CD4-positive, alpha-beta T cell treated with Interleukin-6 at 100 ng/mL for 8 hours (primary cell): ENCODE data around the gene ATRN.
"Not testable (repeated sequence)": the region's sequence is repeated elsewhere in the genome, so short reads cannot be mapped to it uniquely, and the experiment has no call there.

Experiments used
- DNase-seq: peaks from one replicate; pipeline ENCODE4 v3.0.0-alpha.2; 2020; ENCODE audit warnings: mixed read lengths, low spot score

ATRN gene

GRCh38 chr20:3470627-3471396 lies at the start of gene ATRN:
Gene ATRN, plus strand, starts transcription at chr20:3471018. Its CDS starts 90 bp downstream, at chr20:3471108.
- peak; percentile 81 for DNase-seq

DNA sequence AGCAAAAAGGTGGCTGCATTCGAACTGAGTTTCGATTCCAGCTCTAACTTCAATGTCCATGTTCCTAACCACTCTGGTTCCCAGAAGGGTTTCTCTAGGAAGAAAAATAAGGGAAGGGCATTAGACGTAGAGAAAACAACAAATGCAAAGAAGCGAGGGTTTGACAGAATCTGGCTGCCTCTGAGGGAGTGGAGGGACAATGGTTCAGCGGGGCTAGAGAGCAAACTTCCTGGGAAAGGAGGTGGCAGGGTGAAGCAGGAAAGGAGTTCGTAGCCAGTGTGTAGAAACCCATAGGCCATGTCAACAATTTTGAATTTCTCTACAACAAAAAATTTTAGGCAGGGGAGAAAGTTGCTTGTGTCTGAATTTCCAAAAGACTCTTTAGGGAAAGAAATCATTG lies 48.8 kb upstream of the ATRN start:
- no peak for DNase-seq

- DNase-seq = no peak
These were observed 47.7 kb upstream of the ATRN start for GRCh38 chr20:3423126-3423525.

GRCh38 chr20:3426766-3427165 lies 44.1 kb upstream of the ATRN start:
- DNase-seq = not testable (repeated sequence)

DNA sequence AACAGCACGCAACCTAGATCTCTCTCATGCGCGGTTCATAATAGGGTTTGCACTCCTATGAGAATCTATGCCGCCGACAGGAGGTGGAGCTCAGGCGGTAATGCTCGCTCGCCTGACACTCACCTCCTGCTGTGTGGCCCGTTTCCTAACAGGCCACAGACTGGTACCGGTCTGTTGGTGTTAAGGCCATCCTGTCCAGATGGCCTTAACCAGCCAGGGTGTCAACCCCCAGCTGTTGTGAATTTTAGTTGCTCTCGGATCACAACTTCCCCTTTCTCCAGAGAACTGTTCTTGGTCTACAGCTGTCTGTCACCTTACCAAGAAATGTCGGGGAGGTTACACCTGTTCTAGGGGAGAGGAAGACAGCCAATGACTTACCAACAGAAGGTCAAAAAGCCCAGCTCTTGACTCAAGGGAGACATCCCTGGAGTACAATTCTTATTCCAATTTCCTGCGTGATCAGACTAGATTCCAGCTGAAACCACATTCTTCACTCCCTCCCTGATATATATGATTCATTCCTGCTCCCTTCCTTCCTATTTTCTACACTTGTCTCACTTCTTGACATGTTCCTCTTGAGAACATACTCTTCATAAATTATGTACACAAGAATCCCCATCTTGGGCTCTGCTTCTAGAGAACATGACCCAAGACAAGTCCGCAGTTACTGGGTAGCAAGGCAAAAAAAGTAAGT lies 40.3 kb upstream of the ATRN start:
- no peak for DNase-seq

- DNase-seq = no peak
These were observed 39.7 kb upstream of the ATRN start for GRCh38 chr20:3431109-3431508.

- no peak for DNase-seq
These were observed 38.0 kb upstream of the ATRN start for GRCh38 chr20:3432844-3433243.

DNA sequence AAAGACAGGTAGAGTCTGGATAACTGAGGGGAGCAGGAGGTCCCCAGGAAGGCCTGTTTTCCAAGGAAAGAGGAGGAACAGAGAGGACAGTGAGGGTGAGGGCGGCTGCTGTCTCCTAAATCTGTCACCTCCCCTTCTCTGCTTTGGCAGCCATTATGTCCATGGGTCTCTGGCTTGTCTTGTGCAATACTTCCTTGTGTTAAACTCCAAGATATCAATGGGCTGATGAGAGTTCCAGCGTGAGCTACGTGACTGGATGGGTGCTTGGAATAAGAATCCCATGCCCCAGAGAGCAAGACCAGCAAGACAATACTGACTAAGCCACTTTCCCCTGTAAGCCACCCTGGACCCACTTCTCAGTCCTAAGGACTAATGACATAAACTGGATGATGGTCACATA lies 37.1 kb upstream of the ATRN start:
- DNase-seq = no peak

DNA sequence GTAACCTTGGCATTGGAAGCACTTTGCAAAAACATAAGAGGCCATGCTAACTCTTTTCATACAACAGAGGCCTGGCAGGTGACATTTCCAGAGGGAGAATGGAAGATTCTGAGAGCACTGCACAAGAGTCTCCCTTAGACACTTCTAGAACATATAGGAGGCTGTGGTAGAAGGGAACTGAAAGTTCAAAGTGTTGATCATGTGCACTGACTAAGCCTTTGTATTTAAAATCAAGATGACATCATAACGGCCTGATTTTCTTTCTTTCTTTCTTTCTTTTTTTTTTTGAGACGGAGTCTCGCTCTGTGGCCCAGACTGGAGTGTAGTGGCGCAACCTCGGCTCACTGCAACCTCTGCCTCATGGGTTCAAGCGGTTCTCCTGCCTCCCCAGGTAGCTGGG lies 36.6 kb upstream of the ATRN start:
- no peak for DNase-seq

- DNase-seq = no peak
These were observed 33.8 kb upstream of the ATRN start for GRCh38 chr20:3436864-3437574.

- DNase-seq = no peak
These were observed 24.0 kb upstream of the ATRN start for GRCh38 chr20:3446779-3447178.

- no peak for DNase-seq
These were observed 23.5 kb upstream of the ATRN start for GRCh38 chr20:3447321-3447720.

- DNase-seq = no peak
These were observed 21.5 kb upstream of the ATRN start for GRCh38 chr20:3449319-3449718.

- no peak for DNase-seq
These were observed 18.7 kb upstream of the ATRN start for GRCh38 chr20:3452136-3452535.

GRCh38 chr20:3452690-3453089 lies 18.1 kb upstream of the ATRN start:
- no peak for DNase-seq

DNA sequence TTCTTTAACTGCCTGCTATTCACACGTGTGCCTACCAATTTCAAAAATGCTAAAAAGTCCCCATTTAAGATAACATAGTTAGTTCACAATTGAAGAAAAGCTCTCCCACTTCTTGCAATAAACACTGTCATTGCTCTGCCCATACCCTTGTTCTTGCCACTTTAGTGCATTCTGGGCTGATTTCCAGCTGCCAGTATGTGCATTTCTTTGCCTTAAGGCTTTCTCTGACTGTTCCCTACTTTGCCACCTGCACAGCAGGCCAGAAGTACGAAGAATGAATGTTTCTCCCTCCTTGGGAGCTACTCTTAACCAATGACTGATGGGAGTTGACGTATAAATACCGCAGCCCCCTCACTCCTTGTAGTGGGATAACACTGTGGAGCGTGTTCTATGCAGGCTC lies 16.0 kb upstream of the ATRN start:
- no peak for DNase-seq

DNA sequence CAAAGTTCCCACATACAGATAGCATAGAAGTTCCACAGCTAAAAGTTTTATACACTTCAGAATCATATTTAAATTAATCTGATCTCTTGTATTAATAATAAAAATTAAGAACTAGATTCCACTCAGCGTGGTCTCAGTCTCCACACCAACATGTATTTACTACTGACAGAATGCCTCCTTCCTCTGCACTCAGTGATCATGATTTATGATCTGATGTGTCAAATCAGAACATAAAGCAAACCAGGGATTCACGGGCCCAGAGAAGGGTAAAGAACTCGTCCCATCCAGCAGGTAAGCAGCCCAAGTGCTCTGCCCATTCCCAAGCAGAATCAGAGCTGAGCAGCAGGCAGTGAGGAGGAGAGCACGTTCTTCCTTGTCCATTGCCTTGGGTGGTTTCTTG lies 14.2 kb upstream of the ATRN start:
- DNase-seq = no peak

- DNase-seq = no peak
These were observed 10.9 kb upstream of the ATRN start for GRCh38 chr20:3459881-3460307.

- no peak for DNase-seq
These were observed 9.5 kb upstream of the ATRN start for GRCh38 chr20:3461211-3461771.

GRCh38 chr20:3461911-3462677 lies 8.7 kb upstream of the ATRN start:
- no peak for DNase-seq

- DNase-seq = no peak
These were observed 6.7 kb upstream of the ATRN start for GRCh38 chr20:3464166-3464565.

DNA sequence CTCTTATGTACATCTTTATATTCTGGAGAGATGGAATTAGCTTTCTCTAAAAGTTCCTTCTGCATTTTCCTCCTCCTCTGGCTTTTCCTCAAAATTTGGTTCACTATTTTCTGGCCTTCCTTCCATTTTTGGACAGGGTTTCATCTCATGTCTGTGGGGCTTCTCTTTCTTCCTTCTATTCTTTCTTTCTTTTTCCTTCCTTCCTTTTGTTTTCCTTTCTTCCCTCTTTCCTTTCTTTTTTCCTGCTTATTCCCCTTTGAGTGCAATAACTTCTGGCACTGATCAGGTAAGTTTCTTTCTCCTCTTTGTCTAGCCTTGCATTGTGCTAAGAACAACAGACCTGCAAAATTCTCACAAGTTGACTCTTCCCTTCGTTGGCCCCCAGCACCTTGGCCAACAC lies 5.5 kb upstream of the ATRN start:
- no peak for DNase-seq
